ENCODE results near the gene ZNF467. TPM values are rescaled to one million over a fixed set of nuclear protein-coding genes. Genes with fewer than 3 reads are reported as not detected.

ZNF467 gene
- total RNA-seq, 1 experiment from 2014 or later, result 11.3 TPM

DNA sequence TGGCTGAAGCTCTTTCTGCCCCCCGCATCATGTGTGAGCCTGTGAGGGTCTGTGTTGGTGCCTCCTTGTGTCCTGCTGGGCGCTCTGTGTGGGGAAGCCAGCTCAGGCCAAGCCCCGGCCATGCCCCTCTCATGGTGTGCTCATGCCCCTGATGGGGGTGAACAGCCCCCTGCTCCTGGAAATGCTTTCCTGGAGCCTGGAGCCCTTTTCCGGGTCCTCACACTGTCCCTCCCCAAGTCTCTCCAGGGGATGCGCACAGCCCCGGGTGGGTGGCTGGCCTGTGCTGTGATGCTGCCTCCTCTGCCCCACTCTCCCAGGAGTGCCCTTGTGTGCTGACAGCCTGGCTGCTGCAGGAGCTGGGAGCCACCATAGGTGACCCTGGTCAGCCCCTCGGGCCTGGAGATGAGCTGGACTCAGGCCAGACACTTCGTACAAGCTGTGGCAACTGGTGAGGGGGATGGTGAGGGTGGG, 43.9 kb upstream of the ZNF467 start:
- ATAC-seq (no peak), DNase-seq (ENCODE audit: low read depth, low spot score) (no peak)
- Histone ChIP-seq H3K4me1 (ENCODE audit: control insufficient read depth in 1 of 2, insufficient read depth in 2 of 2, low read length in 2 of 2) (no peaks in the 10 kb centered on the region), H3K4me3 (replicated peaks in 1 of 2; ENCODE audit: low read depth in 1 of 2, low read length in 2 of 2) (no peak overlapping the region), H4K20me1 (ENCODE audit: insufficient read depth) (no peaks in the 10 kb centered on the region), H3K27me3 (ENCODE audit: insufficient read depth, low read length) (no peaks in the 10 kb centered on the region), H2AFZ (ENCODE audit: low read depth, low read length, poor library complexity, severe bottlenecking) (no peak overlapping the region), H3K79me2 (ENCODE audit: insufficient read depth, low read length) (no peaks in the 10 kb centered on the region), H3K36me3 (ENCODE audit: control insufficient read depth in 1 of 2, insufficient read depth in 2 of 2, low read length in 2 of 2) (no peaks in the 10 kb centered on the region), H3K9ac (ENCODE audit: low read length) (no peak overlapping the region), H3K4me2 (ENCODE audit: low read length) (no peak overlapping the region), H3K9me3 (ENCODE audit: control insufficient read depth in 1 of 2, insufficient read depth in 1 of 2, low read depth in 1 of 2, low read length in 2 of 2) (no peaks in the 10 kb centered on the region), H3K9me2 (ENCODE audit: insufficient read depth) (no peaks in the 10 kb centered on the region), H3K27ac (ENCODE audit: low read depth, low read length) (no peak overlapping the region)
- BruUV-seq (replicated peaks), result no TSS peak
- intact Hi-C loops (cut with micrococcal nuclease), result no loop called here
- ChIA-PET POLR2A (no interaction called here), RAD21 (ENCODE audit: low non-redundant PET in 1 of 2, low total read pairs in 2 of 2, uncharacterized antibody in 2 of 2, unreplicated experiment in 2 of 2) (no interaction called here), CTCF (no interaction called here)
- no peak for TF ChIP-seq FOSL1 (IDR thresholded peaks at IDR 0.05; ENCODE audit: low read depth)
- no peak for TF ChIP-seq ZNF274 (IDR thresholded peaks at IDR 0.05; ENCODE audit: low read depth, low read length)
- TF ChIP-seq CTCF (IDR thresholded peaks at IDR 0.05 in 2 of 3, conservative IDR thresholded peaks at IDR 0.05 in 1 of 3; ENCODE audit: borderline replicate concordance in 1 of 3, insufficient read depth in 1 of 3, low read depth in 2 of 3, low read length in 2 of 3), result no peak
- TF ChIP-seq EGR1 (IDR thresholded peaks at IDR 0.05; ENCODE audit: low read depth), result no peak
- TF ChIP-seq ELF1 (IDR thresholded peaks at IDR 0.05; ENCODE audit: borderline replicate concordance, low read depth), result no peak
- TF ChIP-seq, protein P1, sequence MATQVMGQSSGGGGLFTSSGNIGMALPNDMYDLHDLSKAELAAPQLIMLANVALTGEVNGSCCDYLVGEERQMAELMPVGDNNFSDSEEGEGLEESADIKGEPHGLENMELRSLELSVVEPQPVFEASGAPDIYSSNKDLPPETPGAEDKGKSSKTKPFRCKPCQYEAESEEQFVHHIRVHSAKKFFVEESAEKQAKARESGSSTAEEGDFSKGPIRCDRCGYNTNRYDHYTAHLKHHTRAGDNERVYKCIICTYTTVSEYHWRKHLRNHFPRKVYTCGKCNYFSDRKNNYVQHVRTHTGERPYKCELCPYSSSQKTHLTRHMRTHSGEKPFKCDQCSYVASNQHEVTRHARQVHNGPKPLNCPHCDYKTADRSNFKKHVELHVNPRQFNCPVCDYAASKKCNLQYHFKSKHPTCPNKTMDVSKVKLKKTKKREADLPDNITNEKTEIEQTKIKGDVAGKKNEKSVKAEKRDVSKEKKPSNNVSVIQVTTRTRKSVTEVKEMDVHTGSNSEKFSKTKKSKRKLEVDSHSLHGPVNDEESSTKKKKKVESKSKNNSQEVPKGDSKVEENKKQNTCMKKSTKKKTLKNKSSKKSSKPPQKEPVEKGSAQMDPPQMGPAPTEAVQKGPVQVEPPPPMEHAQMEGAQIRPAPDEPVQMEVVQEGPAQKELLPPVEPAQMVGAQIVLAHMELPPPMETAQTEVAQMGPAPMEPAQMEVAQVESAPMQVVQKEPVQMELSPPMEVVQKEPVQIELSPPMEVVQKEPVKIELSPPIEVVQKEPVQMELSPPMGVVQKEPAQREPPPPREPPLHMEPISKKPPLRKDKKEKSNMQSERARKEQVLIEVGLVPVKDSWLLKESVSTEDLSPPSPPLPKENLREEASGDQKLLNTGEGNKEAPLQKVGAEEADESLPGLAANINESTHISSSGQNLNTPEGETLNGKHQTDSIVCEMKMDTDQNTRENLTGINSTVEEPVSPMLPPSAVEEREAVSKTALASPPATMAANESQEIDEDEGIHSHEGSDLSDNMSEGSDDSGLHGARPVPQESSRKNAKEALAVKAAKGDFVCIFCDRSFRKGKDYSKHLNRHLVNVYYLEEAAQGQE (IDR thresholded peaks at IDR 0.05; ENCODE audit: low read depth), result no peak
- TF ChIP-seq EZH2 (IDR thresholded peaks at IDR 0.05), result no peak
- TF ChIP-seq ZFX (IDR thresholded peaks at IDR 0.05), result no peak

Measured in HCT116 (cell line).